NCI-H1436 treated with DMSO at 0.1 percent for 48 hours (cell line): Measurements from ENCODE around the gene PYGB.
"Not testable (repeated sequence)": the region's sequence is repeated elsewhere in the genome, so short reads cannot be mapped to it uniquely, and the experiment has no call there.

Experiments used
- DNase-seq: peaks from one replicate; lab custom pipeline; 2025; lab: John Stamatoyannopoulos, UW

PYGB gene

GRCh38 chr20:25296094-25297093 is 48.5 kb downstream of the PYGB start:
- no peak for DNase-seq

GRCh38 chr20:25297141-25297905 is 49.4 kb downstream of the PYGB start:
- no peak for DNase-seq

GRCh38 chr20:25299806-25300205 is 51.9 kb downstream of the PYGB start:
- no peak for DNase-seq

GRCh38 chr20:25300496-25301170 is 52.7 kb downstream of the PYGB start:
- no peak for DNase-seq

- DNase-seq = no peak
Measured at GRCh38 chr20:25301357-25301920, 53.6 kb downstream of the PYGB start.

- no peak for DNase-seq
Measured at GRCh38 chr20:25302596-25302995, 54.7 kb downstream of the PYGB start.

- no peak for DNase-seq
Measured at GRCh38 chr20:25303292-25304024, 55.6 kb downstream of the PYGB start.

- no peak for DNase-seq
Measured at GRCh38 chr20:25304025-25304549, 56.2 kb downstream of the PYGB start.

- no peak for DNase-seq
Measured at GRCh38 chr20:25306991-25307903, 59.4 kb downstream of the PYGB start.

- no peak for DNase-seq
Measured at GRCh38 chr20:25308083-25308491, 60.2 kb downstream of the PYGB start.

- no peak for DNase-seq
Measured at GRCh38 chr20:25308671-25309394, 60.9 kb downstream of the PYGB start.

GRCh38 chr20:25309395-25310267 is 61.7 kb downstream of the PYGB start:
- no peak for DNase-seq

- DNase-seq = no peak
Measured at GRCh38 chr20:25310268-25310920, 62.5 kb downstream of the PYGB start.

GRCh38 chr20:25310921-25311728 is 63.2 kb downstream of the PYGB start:
- DNase-seq = no peak

- DNase-seq = not testable (repeated sequence)
Measured at GRCh38 chr20:25312716-25313115, 64.8 kb downstream of the PYGB start.

GRCh38 chr20:25313593-25313992 is 65.7 kb downstream of the PYGB start:
- no peak for DNase-seq
